Measurements from ENCODE around the gene DLL1. TPM values are rescaled to one million over a fixed set of nuclear protein-coding genes. Genes with fewer than 3 reads are reported as not detected.

Gene DLL1
- total and polyA plus RNA-seq, 12 donors: 0.75 to 13.3 (median 7.7) TPM

DNA sequence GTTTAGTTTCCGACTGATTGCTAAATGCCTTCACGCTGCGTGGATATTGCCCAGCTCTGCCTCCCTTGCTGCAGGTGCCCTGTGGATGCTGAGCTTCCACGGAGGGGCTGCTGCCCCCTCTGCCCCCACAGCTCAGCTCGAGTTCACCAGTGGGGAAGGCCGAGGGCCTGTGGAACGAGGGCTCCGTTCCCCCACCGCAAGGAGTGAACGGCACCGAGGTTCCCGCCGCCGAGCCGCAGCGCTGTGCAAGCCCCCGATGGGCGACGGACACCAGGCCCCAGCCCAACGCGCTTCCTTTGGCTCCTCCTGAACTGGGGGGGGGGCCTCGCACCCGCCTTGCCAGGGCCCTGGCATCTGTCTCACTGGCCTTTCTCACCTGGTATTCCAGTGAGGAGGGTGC lies 17.7 kb downstream of the DLL1 start:
- Histone ChIP-seq H3K9me3 (replicated peaks in 1 of 3) (no peaks in the 10 kb centered on the region), H3K4me3 (no peak overlapping the region), H3K27me3 (no peaks in the 10 kb centered on the region), H3K36me3 (replicated peaks in 1 of 2) (no peaks in the 10 kb centered on the region), H3K4me1 (replicated peaks in 1 of 2) (peaks cover 0 to 6% of the 10 kb centered on the region in 2 donors), H3K27ac (no peak overlapping the region)
- intact Hi-C loops (cut with DNase I): no loop called here
- no peak for DNase-seq
- WGBS, 4 donors: 90 to 95% (median 91%) methylated on average over 14 to 23 of the region's 23 CpGs
- TF ChIP-seq, protein P1, sequence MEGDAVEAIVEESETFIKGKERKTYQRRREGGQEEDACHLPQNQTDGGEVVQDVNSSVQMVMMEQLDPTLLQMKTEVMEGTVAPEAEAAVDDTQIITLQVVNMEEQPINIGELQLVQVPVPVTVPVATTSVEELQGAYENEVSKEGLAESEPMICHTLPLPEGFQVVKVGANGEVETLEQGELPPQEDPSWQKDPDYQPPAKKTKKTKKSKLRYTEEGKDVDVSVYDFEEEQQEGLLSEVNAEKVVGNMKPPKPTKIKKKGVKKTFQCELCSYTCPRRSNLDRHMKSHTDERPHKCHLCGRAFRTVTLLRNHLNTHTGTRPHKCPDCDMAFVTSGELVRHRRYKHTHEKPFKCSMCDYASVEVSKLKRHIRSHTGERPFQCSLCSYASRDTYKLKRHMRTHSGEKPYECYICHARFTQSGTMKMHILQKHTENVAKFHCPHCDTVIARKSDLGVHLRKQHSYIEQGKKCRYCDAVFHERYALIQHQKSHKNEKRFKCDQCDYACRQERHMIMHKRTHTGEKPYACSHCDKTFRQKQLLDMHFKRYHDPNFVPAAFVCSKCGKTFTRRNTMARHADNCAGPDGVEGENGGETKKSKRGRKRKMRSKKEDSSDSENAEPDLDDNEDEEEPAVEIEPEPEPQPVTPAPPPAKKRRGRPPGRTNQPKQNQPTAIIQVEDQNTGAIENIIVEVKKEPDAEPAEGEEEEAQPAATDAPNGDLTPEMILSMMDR (IDR thresholded peaks at IDR 0.05): no peak
- TF ChIP-seq POLR2A (IDR thresholded peaks at IDR 0.05): no peak

- peaks cover 0 to 6% of the 10 kb centered on the region in 2 donors for H3K4me1 ChIP-seq (replicated peaks in 1 of 2)
- H3K9me3 ChIP-seq (replicated peaks in 1 of 3): no peaks in the 10 kb centered on the region
- no peaks in the 10 kb centered on the region for H3K27me3 ChIP-seq
- WGBS, 4 donors: 71 to 83% (median 81%) methylated on average over 20 to 30 of the region's 30 CpGs
- intact Hi-C loops (cut with DNase I): no loop called here
- TF ChIP-seq POLR2A (IDR thresholded peaks at IDR 0.05): no peak
- TF ChIP-seq, protein P1 (IDR thresholded peaks at IDR 0.05): no peak
- H3K36me3 ChIP-seq (replicated peaks in 1 of 2): no peaks in the 10 kb centered on the region
- no peak overlapping the region for H3K4me3 ChIP-seq
- DNase-seq: no peak
- no peak overlapping the region for H3K27ac ChIP-seq
Observed at GRCh38 chr6:170272341-170273065, 18.4 kb downstream of the DLL1 start.

GRCh38 chr6:170271771-170272314 lies 19.0 kb downstream of the DLL1 start:
- peaks cover 0 to 6% of the 10 kb centered on the region in 2 donors for H3K4me1 ChIP-seq (replicated peaks in 1 of 2)
- no peak overlapping the region for H3K27ac ChIP-seq
- TF ChIP-seq, protein P1 (IDR thresholded peaks at IDR 0.05): no peak
- no peak for TF ChIP-seq POLR2A (IDR thresholded peaks at IDR 0.05)
- H3K27me3 ChIP-seq: no peaks in the 10 kb centered on the region
- no peaks in the 10 kb centered on the region for H3K9me3 ChIP-seq (replicated peaks in 1 of 3)
- H3K36me3 ChIP-seq (replicated peaks in 1 of 2): no peaks in the 10 kb centered on the region
- 75 to 88% (median 80%) methylated on average over 30 to 32 of the region's 32 CpGs for WGBS, 4 donors
- peak in 5 of 7 donors; percentile 42 to 72 (median 52) for DNase-seq
- peak overlapping the region in 1 of 4 donors; percentile 29 for H3K4me3 ChIP-seq
- intact Hi-C loops (cut with DNase I): no loop called here

GRCh38 chr6:170270984-170271593 lies 19.8 kb downstream of the DLL1 start:
- intact Hi-C loops (cut with DNase I): no loop called here
- no peak for DNase-seq
- Histone ChIP-seq H3K4me1 (replicated peaks in 1 of 2) (peaks cover 0 to 2% of the 10 kb centered on the region in 2 donors), H3K9me3 (replicated peaks in 1 of 3) (no peaks in the 10 kb centered on the region), H3K36me3 (replicated peaks in 1 of 2) (no peaks in the 10 kb centered on the region), H3K27ac (no peak overlapping the region), H3K27me3 (no peaks in the 10 kb centered on the region), H3K4me3 (no peak overlapping the region)
- TF ChIP-seq, protein P1 (IDR thresholded peaks at IDR 0.05): no peak
- no peak for TF ChIP-seq POLR2A (IDR thresholded peaks at IDR 0.05)
- WGBS, 4 donors: 89 to 93% (median 92%) methylated on average over 15 to 19 of the region's 19 CpGs
